ENCODE data around the gene BTLA.
"Not testable (repeated sequence)": the region's sequence is repeated elsewhere in the genome, so short reads cannot be mapped to it uniquely, and the experiment has no call there.

Gene BTLA

DNA sequence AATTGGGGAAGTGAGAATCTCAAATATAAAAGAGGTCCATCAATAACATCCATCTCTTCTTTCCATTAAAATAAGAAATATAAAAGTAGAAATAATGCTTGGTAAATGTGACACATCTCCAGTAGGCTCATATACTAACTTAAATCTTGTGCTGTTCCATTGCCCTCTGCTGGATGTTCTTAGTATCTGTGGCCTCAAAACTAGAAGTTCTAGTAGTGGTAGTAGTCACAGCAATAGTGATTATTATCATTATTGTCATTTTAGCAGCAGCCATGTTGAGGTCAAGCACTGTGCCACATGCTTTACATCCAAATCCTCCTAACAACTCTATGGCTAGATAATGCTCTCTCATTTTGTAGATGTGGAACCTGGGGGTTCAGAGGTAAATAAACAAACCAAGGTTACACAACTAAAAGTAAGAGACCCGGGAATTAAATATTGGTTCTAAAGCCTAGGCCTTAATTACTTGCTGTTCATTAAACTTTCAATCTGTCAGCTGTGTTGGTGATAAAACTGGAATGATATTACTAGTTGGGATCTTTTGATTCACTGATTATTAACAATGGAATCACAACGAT, 20.2 kb upstream of the BTLA start:
- in situ Hi-C loops (cut with HindIII; ENCODE audit: low sequenced_read_pairs), result no loop called here
- peak; percentile 81 for DNase-seq (ENCODE audit: low read depth, low spot score)
- TF ChIP-seq, protein P1, sequence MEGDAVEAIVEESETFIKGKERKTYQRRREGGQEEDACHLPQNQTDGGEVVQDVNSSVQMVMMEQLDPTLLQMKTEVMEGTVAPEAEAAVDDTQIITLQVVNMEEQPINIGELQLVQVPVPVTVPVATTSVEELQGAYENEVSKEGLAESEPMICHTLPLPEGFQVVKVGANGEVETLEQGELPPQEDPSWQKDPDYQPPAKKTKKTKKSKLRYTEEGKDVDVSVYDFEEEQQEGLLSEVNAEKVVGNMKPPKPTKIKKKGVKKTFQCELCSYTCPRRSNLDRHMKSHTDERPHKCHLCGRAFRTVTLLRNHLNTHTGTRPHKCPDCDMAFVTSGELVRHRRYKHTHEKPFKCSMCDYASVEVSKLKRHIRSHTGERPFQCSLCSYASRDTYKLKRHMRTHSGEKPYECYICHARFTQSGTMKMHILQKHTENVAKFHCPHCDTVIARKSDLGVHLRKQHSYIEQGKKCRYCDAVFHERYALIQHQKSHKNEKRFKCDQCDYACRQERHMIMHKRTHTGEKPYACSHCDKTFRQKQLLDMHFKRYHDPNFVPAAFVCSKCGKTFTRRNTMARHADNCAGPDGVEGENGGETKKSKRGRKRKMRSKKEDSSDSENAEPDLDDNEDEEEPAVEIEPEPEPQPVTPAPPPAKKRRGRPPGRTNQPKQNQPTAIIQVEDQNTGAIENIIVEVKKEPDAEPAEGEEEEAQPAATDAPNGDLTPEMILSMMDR (IDR thresholded peaks at IDR 0.05; ENCODE audit: low read depth, low read length), result peak; percentile 75
- H3K4me3 ChIP-seq (ENCODE audit: low read depth, low read length), result no peak overlapping the region

DNA sequence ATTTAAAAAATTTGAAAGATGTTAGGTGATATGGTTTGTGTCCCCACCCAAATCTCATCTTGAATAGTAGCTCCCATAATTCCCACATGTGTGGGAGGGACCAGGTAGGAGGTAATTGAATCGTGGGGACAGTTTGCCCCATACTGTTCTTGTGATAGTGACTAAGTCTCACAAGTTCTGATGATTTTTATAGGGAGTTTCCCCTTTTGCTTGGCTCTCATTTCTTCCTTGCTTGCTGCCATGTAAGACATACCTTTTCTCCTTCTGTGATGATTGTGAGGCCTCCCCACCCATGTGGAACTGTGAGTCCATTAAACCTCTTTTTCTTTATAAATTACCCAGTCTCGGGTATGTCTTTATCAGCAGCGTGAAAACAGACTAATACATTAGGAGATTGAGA, 19.7 kb upstream of the BTLA start:
- DNase-seq (ENCODE audit: low read depth, low spot score); in situ Hi-C loops (cut with HindIII; ENCODE audit: low sequenced_read_pairs); H3K4me3 ChIP-seq (ENCODE audit: low read depth, low read length): not testable (repeated sequence)

DNA sequence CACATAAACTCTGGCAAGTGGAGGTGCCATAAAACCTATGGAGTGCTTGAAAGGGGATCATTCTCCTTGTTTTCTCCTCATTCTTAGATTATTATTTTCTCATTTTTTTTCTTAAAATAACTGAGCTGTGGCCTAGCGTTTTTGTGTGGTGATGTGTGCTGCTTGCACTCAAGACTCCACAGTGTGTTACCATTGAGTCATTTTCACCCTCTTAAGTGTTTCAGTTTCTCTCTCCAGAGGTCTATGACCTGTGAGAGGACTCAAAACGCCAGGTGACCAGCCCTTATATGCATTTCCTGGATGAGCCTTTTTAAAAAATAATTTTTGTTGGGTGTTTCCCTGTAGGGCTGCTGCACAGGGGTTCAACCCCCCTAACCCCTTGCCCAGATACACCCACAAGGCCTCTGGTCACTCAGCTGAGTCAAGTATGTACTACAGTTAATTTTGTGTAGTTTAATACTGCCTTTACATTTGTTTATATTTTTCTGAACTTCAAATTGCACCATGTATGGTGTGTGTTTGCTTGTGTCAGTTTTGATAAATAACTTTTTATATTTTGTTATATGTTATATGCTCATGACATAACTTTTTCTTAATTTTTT, 15.4 kb upstream of the BTLA start:
- no peak overlapping the region for H3K4me3 ChIP-seq (ENCODE audit: low read depth, low read length)
- TF ChIP-seq, protein P1 (IDR thresholded peaks at IDR 0.05; ENCODE audit: low read depth, low read length), result no peak
- peak; percentile 14 for DNase-seq (ENCODE audit: low read depth, low spot score)
- in situ Hi-C loops (cut with HindIII; ENCODE audit: low sequenced_read_pairs), result no loop called here

DNA sequence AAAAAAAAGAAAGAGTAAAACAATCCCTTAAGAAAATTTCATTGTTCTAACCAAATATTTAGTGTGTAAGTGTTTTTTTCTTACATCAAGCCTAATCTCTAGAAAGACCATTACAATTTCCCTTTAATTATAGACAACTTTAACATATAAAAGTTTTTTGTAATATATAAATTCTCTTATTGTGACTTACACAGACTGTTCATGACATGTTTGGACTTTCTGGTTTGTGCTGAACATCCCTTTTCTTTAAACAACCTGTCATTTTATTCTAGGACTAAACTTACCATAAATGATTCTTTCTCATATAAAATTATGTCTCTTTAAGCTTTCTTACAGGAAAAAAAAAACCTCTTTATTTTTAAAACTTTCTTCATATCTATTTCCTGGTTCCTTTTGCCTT, 13.0 kb upstream of the BTLA start:
- DNase-seq (ENCODE audit: low read depth, low spot score), result peak; percentile 17
- H3K4me3 ChIP-seq (ENCODE audit: low read depth, low read length), result no peak overlapping the region
- TF ChIP-seq, protein P1 (IDR thresholded peaks at IDR 0.05; ENCODE audit: low read depth, low read length), result no peak
- in situ Hi-C loops (cut with HindIII; ENCODE audit: low sequenced_read_pairs), result no loop called here

DNA sequence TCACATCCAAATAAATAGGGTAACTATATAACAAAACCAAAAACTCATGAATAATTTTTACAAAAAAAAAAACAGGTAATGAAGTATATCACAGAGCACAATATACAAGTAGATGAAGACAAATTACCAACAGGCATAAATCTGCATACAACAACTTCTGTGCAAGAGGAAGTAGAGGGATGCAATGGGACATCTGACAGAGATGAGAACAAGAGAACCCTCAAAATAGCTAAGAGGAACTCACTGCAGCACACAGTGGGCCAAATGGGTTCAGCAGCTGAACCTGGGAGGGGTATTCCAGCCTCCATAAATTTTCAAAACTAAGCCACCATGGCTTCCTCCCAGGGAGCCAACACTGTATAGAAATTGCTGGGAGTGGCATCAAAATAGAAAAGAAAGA, 9.6 kb upstream of the BTLA start:
- no peak overlapping the region for H3K4me3 ChIP-seq (ENCODE audit: low read depth, low read length)
- in situ Hi-C loops (cut with HindIII; ENCODE audit: low sequenced_read_pairs), result no loop called here
- TF ChIP-seq, protein P1 (IDR thresholded peaks at IDR 0.05; ENCODE audit: low read depth, low read length), result no peak
- no peak for DNase-seq (ENCODE audit: low read depth, low spot score)

DNA sequence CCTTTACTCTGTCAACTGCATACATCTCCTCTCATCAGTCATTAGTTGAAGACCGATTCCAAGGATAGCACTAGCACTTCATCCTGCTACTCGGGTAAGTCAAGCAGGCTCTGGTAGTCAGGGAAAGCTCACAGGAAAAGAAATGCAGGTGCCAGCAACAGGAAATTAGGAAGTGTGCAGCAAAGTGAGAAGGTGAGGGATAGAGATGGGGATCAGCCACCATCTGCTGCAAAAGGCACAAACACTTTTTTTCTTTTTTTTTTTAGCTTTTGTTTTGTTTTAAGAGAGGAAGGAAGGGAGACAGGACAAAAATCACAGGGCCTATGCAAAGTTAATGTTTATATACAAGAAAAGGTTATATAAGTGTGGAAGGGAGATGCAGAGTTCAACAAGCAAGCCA, 9.0 kb upstream of the BTLA start:
- TF ChIP-seq, protein P1 (IDR thresholded peaks at IDR 0.05; ENCODE audit: low read depth, low read length), result no peak
- in situ Hi-C loops (cut with HindIII; ENCODE audit: low sequenced_read_pairs), result no loop called here
- no peak overlapping the region for H3K4me3 ChIP-seq (ENCODE audit: low read depth, low read length)
- DNase-seq (ENCODE audit: low read depth, low spot score), result no peak

DNA sequence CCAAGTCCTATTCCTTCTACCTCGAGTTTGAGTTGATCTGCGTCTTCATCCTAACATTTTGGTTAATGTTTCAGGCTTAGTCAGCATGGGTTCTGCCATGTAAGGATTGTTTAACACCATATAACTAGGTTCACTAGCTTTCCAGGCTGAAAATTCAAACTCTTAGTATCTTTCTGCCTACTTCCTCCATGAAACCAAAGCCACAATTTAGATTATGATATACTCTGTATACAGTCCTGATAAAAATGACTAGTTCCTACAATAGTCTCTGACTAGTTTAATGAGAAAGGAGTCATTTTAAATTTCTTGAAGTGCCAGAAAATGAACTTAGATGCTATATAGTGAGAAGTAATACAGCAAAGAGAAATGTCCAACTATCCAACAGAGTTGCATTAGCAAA, 6.6 kb upstream of the BTLA start:
- H3K4me3 ChIP-seq (ENCODE audit: low read depth, low read length), result no peak overlapping the region
- TF ChIP-seq, protein P1 (IDR thresholded peaks at IDR 0.05; ENCODE audit: low read depth, low read length), result no peak
- no peak for DNase-seq (ENCODE audit: low read depth, low spot score)
- in situ Hi-C loops (cut with HindIII; ENCODE audit: low sequenced_read_pairs), result no loop called here
